ENCODE results near the gene CTNNAL1. TPM values are rescaled to one million over a fixed set of nuclear protein-coding genes. Genes with fewer than 3 reads are reported as not detected.
"Not testable (repeated sequence)": the region's sequence is repeated elsewhere in the genome, so short reads cannot be mapped to it uniquely, and the experiment has no call there.

Gene CTNNAL1, protein sequence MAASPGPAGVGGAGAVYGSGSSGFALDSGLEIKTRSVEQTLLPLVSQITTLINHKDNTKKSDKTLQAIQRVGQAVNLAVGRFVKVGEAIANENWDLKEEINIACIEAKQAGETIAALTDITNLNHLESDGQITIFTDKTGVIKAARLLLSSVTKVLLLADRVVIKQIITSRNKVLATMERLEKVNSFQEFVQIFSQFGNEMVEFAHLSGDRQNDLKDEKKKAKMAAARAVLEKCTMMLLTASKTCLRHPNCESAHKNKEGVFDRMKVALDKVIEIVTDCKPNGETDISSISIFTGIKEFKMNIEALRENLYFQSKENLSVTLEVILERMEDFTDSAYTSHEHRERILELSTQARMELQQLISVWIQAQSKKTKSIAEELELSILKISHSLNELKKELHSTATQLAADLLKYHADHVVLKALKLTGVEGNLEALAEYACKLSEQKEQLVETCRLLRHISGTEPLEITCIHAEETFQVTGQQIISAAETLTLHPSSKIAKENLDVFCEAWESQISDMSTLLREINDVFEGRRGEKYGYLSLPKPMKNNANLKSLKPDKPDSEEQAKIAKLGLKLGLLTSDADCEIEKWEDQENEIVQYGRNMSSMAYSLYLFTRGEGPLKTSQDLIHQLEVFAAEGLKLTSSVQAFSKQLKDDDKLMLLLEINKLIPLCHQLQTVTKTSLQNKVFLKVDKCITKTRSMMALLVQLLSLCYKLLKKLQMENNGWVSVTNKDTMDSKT
- 10 to 100 TPM; 22.4 to 30.2 TPM for total RNA-seq

DNA sequence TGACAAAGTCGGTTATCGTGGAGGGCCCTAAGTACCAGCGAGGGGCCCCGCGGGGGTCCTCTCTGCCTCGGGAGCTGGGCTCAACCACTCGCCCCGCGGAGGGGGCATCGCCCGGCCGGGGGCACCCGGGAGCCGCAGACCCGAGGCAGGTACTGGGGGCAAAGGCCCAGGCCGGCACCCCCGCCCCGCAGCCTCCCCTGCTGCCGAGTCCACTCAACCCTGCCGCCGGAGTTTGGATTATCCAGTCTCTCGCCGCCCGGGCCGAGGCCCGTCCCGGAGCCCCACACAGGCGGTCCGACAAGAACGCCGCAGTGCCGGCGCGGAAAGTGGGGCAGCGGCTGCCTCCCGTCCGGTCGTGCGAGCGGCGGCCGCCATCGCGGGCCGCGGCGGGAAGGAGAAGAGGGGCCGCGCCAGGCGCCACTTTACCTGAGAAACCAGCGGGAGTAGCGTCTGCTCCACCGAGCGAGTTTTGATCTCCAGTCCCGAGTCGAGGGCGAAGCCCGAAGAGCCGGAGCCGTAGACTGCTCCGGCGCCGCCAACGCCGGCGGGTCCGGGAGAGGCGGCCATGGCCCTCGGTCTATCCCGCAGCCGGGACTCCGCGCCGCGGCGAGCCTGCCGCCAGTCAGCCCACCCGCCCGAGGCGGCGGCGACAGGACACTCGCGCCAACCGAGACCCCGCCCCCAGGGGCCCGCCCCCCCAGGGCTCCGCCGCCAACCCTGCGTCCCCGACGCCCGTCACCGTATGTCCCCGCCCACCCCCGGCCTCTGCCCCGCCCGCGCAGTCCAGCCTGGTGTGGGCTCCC, at the start of gene CTNNAL1:
Gene CTNNAL1 (minus strand): TSS at position 624 of the 803 bp plus-strand sequence. CDS start 57 bp downstream, at position 567.
- DNase-seq = peak; percentile 97
- intact Hi-C loops (cut with DNase I) = loop anchor here (10.0 kb wide), 1 partner anchor 102 kb away; the partner anchor contains the start of gene TMEM245
- no peaks in the 10 kb centered on the region for H3K27me3 ChIP-seq

DNA sequence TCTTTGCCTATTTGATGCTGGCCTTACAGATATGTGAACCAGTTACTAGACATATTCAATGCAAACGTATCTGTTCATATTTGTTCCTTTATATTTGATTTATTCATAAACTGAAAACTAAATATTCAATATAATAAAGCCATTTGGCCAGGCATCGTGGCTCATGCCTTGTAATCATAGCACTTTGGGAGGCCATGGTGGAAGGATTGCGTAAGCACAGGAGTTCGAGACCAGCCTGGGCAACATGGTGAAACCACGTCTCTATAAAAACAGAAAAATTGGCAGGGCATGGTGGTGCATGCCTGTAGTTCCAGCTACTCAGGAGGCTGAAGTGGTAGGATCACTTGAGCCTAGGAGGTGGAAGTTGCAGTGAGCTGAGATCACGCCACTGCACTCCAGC, 49.2 kb upstream of the CTNNAL1 start:
- intact Hi-C loops (cut with DNase I) = no loop called here
- Histone ChIP-seq H3K36me3 (no peaks in the 10 kb centered on the region), H3K9ac (ENCODE audit: low read depth in 2 of 2, low read length in 2 of 2) (no peak overlapping the region), H3K4me3 (no peak overlapping the region), H3K9me3 (no peaks in the 10 kb centered on the region), H3K27me3 (no peaks in the 10 kb centered on the region), H3K27ac (no peak overlapping the region), H3K4me1 (peaks cover 6% of the 10 kb centered on the region)
- DNase-seq = no peak
- TF ChIP-seq, protein P1, sequence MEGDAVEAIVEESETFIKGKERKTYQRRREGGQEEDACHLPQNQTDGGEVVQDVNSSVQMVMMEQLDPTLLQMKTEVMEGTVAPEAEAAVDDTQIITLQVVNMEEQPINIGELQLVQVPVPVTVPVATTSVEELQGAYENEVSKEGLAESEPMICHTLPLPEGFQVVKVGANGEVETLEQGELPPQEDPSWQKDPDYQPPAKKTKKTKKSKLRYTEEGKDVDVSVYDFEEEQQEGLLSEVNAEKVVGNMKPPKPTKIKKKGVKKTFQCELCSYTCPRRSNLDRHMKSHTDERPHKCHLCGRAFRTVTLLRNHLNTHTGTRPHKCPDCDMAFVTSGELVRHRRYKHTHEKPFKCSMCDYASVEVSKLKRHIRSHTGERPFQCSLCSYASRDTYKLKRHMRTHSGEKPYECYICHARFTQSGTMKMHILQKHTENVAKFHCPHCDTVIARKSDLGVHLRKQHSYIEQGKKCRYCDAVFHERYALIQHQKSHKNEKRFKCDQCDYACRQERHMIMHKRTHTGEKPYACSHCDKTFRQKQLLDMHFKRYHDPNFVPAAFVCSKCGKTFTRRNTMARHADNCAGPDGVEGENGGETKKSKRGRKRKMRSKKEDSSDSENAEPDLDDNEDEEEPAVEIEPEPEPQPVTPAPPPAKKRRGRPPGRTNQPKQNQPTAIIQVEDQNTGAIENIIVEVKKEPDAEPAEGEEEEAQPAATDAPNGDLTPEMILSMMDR (IDR thresholded peaks at IDR 0.05) = no peak

More for the DNA sequence above, at the start of gene CTNNAL1:
- Histone ChIP-seq H3K36me3 (no peaks in the 10 kb centered on the region), H3K4me3 (peak within 1 kb of the TSS; percentile 81), H3K9me3 (no peaks in the 10 kb centered on the region), H3K27ac (peak within 1 kb of the TSS; percentile 72), H3K4me1 (no peaks in the 10 kb centered on the region), H3K9ac (ENCODE audit: low read depth in 2 of 2, low read length in 2 of 2) (peak within 1 kb of the TSS; percentile 76 to 82)
- TF ChIP-seq, protein P1 (IDR thresholded peaks at IDR 0.05) = no peak

DNA sequence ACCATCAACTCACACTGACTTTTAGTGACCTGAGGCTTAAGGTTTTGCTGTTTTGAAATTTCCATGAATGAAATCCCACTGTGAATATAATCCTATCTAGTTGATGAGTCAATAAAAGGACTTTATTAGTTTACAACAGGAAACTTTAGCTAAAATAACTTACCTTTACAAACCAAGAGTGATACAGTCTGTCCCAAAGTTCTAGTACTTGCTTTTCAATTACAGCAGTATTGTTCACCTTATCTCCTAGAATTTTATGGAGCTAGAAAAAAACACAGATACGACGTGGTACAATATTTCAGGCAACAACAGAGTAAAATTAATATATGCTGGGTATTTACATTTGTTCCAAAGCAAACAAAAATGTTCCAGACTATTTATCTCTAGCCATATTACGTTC, 46.9 kb upstream of the CTNNAL1 start:
- Histone ChIP-seq H3K27me3 (no peaks in the 10 kb centered on the region), H3K36me3 (no peaks in the 10 kb centered on the region), H3K9ac (ENCODE audit: low read depth in 2 of 2, low read length in 2 of 2) (no peak overlapping the region), H3K27ac (peak overlapping the region; percentile 6), H3K4me1 (peaks cover 6% of the 10 kb centered on the region), H3K9me3 (no peaks in the 10 kb centered on the region), H3K4me3 (no peak overlapping the region)
- no peak for DNase-seq
- TF ChIP-seq, protein P1 (IDR thresholded peaks at IDR 0.05) = no peak
- intact Hi-C loops (cut with DNase I) = no loop called here

DNA sequence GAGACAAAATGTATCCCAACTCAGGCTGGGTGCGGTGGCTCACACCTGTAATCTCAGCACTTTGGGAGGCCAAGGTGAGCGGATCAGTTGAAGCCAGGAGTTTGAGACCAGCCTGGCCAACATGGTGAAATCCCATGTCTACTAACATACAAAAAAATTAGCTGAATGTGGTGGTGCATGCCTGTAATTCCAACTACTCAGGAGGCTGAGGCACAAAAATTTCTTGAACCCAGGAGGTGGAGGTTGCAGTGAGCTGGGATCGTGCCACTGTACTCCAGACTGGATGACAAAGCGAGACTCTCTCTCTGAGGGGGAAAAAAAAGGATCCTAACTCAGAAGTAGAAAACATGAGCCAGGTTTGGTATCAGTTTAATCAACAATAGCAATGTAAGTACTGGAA, 39.8 kb upstream of the CTNNAL1 start:
- H3K4me3 ChIP-seq; H3K36me3 ChIP-seq; intact Hi-C loops (cut with DNase I); H3K4me1 ChIP-seq; H3K27me3 ChIP-seq; H3K9me3 ChIP-seq; H3K27ac ChIP-seq; H3K9ac ChIP-seq (ENCODE audit: low read depth in 2 of 2, low read length in 2 of 2); DNase-seq: not testable (repeated sequence)

DNA sequence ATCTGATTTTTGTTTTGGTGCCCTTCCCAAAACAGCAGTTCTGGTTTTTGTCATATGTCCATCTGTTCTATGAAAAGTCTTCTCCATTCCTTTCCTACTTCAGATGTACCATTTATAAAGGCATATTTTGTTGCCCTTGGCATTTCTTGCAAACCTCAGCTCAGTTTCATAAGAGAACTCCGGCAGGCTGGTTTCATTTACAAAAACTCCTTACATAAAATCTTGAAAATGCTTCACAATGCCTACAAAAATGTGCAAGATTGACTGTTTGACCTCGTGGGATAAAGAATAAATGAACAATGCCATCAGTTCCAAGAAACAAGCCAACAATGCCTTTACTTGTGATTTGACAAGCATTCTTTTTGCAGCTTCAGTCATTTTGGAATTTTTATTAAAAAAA, 39.1 kb upstream of the CTNNAL1 start:
- DNase-seq = no peak
- no peaks in the 10 kb centered on the region for H3K4me1 ChIP-seq
- H3K9ac ChIP-seq (ENCODE audit: low read depth in 2 of 2, low read length in 2 of 2) = no peak overlapping the region
- H3K4me3 ChIP-seq = no peak overlapping the region
- no peaks in the 10 kb centered on the region for H3K27me3 ChIP-seq
- TF ChIP-seq, protein P1 (IDR thresholded peaks at IDR 0.05) = no peak
- no peaks in the 10 kb centered on the region for H3K9me3 ChIP-seq
- peaks cover 12% of the 10 kb centered on the region for H3K36me3 ChIP-seq
- no peak overlapping the region for H3K27ac ChIP-seq
- intact Hi-C loops (cut with DNase I) = no loop called here
